ENCODE measurements around the gene TGIF1.

GRCh38 chr18:3454365-3455089 is 4.6 kb downstream of the TGIF1 start:
- TF ChIP-seq CTCF (IDR thresholded peaks at IDR 0.05) (peak; percentile 59 to 77 (median 67)), POLR2A (IDR thresholded peaks at IDR 0.05) (no peak)
